Esophagus squamous epithelium (tissue), 4 donors: ENCODE results near the gene COL20A1.

Experiments
- CTCF ChIP-seq, 6 experiments: fragments of 450-650 bp in 4 of 6; fragments of 200-600 bp in 2 of 6; sonication (generic) in 2 of 6; IDR thresholded peaks; one replicate each; pipeline ENCODE4 v1.5.1; 2016 to 2019; ENCODE audit warnings: antibody characterized with exemption in 6 of 6, mild to moderate bottlenecking in 4 of 6, moderate library complexity in 4 of 6
- POLR2A ChIP-seq, 4 donors: fragments of 450-650 bp; IDR thresholded peaks; one replicate each; pipeline ENCODE4 v1.6.1; 2017; ENCODE audit warnings: antibody characterized with exemption in 4 of 4, mild to moderate bottlenecking in 4 of 4, moderate library complexity in 3 of 4

DNA sequence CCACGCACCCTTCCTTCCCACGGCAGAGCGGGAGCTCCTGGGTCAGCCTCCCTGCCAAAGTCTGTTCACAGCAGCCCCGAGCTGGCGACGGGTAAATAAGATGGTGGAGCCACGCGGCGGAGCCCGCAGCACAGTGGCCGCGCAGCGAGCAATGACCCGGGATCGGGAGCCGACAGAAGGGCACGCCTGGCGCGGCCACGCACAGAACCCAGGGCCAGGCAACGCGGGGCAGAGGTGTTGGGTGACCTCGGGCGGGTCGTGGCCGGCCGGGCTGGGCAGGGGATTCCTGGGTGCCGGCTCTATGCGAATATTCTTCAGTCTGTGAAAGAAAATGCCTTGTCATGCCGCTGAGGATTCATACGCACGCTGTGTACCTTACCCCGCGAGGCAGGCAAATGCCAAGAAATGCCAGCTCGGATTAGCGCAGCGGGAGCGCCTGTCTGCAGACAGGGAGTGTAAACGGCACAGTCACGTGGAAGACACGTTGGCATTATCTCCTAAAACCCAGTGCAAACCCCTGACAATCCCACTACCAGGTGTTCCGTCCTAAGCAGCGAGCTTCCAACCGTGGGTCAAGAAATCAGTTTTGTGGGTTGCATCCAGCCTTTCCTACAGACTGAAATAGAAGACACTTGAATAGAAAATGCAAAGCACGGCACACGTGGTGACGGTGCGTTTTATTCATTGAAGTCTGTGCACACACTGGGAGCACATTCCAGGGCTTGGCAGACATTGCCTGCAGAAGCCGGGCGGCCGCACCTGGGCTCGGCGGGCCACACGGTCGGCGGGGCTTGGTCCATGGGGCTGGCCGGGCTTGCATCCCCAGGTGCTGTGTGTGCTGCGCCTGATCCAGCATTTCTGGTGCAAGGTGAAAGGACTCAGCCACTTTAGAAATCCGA is 49.8 kb downstream of the COL20A1 start:
- TF ChIP-seq CTCF (IDR thresholded peaks at IDR 0.05), result no peak
- TF ChIP-seq POLR2A (IDR thresholded peaks at IDR 0.05), result no peak
